Neural cell (in vitro differentiated cells): Measurements from ENCODE around the gene SPSB4. TPM values are rescaled to one million over a fixed set of nuclear protein-coding genes. Genes with fewer than 3 reads are reported as not detected.

Source experiments
- H2AFZ ChIP-seq: fragments of 200-600, 300-800 bp; sonication (generic), shearing (Covaris generic); 2 replicates; pipeline ENCODE4 v1.6.0; 2014; ENCODE audit warnings: low read depth, mild to moderate bottlenecking, antibody characterized with exemption, low read length, moderate library complexity
- H3F3A ChIP-seq: fragments of 200-600 bp; shearing (Covaris generic); 2 replicates; pipeline ENCODE4 v1.6.1; 2016; ENCODE audit warnings: mild to moderate bottlenecking, moderate library complexity, mixed read lengths, antibody characterized with exemption, low read length; ENCODE audit not compliant: insufficient read depth, poor library complexity, severe bottlenecking
- H3K27ac ChIP-seq: fragments of 200-600, 300-800 bp; sonication (generic), shearing (Covaris generic); 2 replicates; pipeline ENCODE4 v1.5.1; 2014; ENCODE audit warnings: mild to moderate bottlenecking, low read length, moderate library complexity
- H3K27me3 ChIP-seq: fragments of 300-800, 200-600 bp; sonication (generic), shearing (Covaris generic); 2 replicates; pipeline ENCODE4 v1.6.0; 2014; ENCODE audit warnings: mild to moderate bottlenecking, low read depth, low read length, moderate library complexity; ENCODE audit not compliant: insufficient read depth
- H3K36me3 ChIP-seq: fragments of 300-800, 200-600 bp; sonication (generic), shearing (Covaris generic); 2 replicates; pipeline ENCODE4 v1.5.1; 2014; ENCODE audit warnings: mild to moderate bottlenecking, antibody characterized with exemption, low read length, moderate library complexity; ENCODE audit not compliant: insufficient read depth
- H3K4me2 ChIP-seq: fragments of 300-800, 200-600 bp; sonication (generic), shearing (Covaris generic); 2 replicates; pipeline ENCODE4 v1.6.0; 2014; ENCODE audit warnings: mild to moderate bottlenecking, low read length
- H3K4me3 ChIP-seq: fragments of 300-800, 200-600 bp; sonication (generic), shearing (Covaris generic); 2 replicates; pipeline ENCODE4 v1.5.1; 2014; ENCODE audit warnings: mild to moderate bottlenecking, low read length, moderate library complexity
- H3K79me2 ChIP-seq: fragments of 200-600 bp; shearing (Covaris generic); replicated peaks from 2 replicates; pipeline ENCODE4 v1.6.0; 2014; ENCODE audit warnings: mild to moderate bottlenecking, low read length, moderate library complexity; ENCODE audit not compliant: insufficient read depth
- H3K9ac ChIP-seq: fragments of 300-800, 200-600 bp; sonication (generic), shearing (Covaris generic); 2 replicates; pipeline ENCODE4 v1.6.1; 2016; ENCODE audit warnings: mild to moderate bottlenecking, low read length, mixed read lengths
- H3K9me2 ChIP-seq: fragments of 200-600 bp; shearing (Covaris generic); 2 replicates; pipeline ENCODE4 v1.6.1; 2016; ENCODE audit warnings: mild to moderate bottlenecking, low read length, mixed read lengths; ENCODE audit not compliant: insufficient read depth
- H3K9me3 ChIP-seq: fragments of 200-600, 300-800 bp; sonication (generic), shearing (Covaris generic); 2 replicates; pipeline ENCODE4 v1.6.1; 2016; ENCODE audit warnings: mild to moderate bottlenecking, mixed run types, low read length, moderate library complexity, mixed read lengths
- H4K20me1 ChIP-seq: fragments of 200-600 bp; shearing (Covaris generic); 2 replicates; pipeline ENCODE4 v1.6.1; 2016; ENCODE audit warnings: mild to moderate bottlenecking, mixed run types; ENCODE audit not compliant: insufficient read depth
- EP300 ChIP-seq: fragments of 450-650 bp; conservative IDR thresholded peaks from 2 replicates; pipeline ENCODE4 v1.6.1; 2014; ENCODE audit warnings: antibody characterized with exemption, mild to moderate bottlenecking, moderate library complexity; ENCODE audit not compliant: poor library complexity, severe bottlenecking
- EZH2 ChIP-seq: fragments of 200-600, 300-800 bp; shearing (Covaris generic), sonication (generic); IDR thresholded peaks from 2 replicates; pipeline ENCODE4 v1.6.1; 2014; ENCODE audit warnings: antibody characterized with exemption, low read length, borderline replicate concordance, mild to moderate bottlenecking; ENCODE audit not compliant: insufficient read depth, poor library complexity, severe bottlenecking
- MXI1 ChIP-seq: fragments of 450-650 bp; conservative IDR thresholded peaks from 2 replicates; pipeline ENCODE4 v1.6.1; 2014; ENCODE audit warnings: antibody characterized with exemption, mild to moderate bottlenecking; ENCODE audit not compliant: poor library complexity, severe bottlenecking
- POLR2AphosphoS5 ChIP-seq: IDR thresholded peaks from 2 replicates; pipeline ENCODE4 v1.6.1; 2012
- RAD21 ChIP-seq: fragments of 450-650 bp; conservative IDR thresholded peaks from 2 replicates; pipeline ENCODE4 v1.6.1; 2014; ENCODE audit warnings: antibody characterized with exemption, mild to moderate bottlenecking, moderate library complexity
- SMC3 ChIP-seq: fragments of 450-650 bp; conservative IDR thresholded peaks from 2 replicates; pipeline ENCODE4 v1.6.1; 2014; ENCODE audit warnings: antibody characterized with exemption, mild to moderate bottlenecking, moderate library complexity; ENCODE audit not compliant: poor library complexity
- TAF1 ChIP-seq: IDR thresholded peaks from 2 replicates; pipeline ENCODE4 v1.6.1; 2012; ENCODE audit warnings: low read depth
- polyA plus RNA-seq: library from polyadenylated mRNA; depleted of rRNA; stranded (reverse); fragments of >200 nt; gene quantifications from 2 replicates; pipeline ENCODE4 v1.2.3, GENCODE V29; 2014
- TF ChIP-seq, protein P1 (sequence below): IDR thresholded peaks from 2 replicates; pipeline ENCODE4 v1.6.1; 2012; ENCODE audit warnings: borderline replicate concordance
- TF ChIP-seq, protein P2 (sequence below): fragments of 450-650 bp; IDR thresholded peaks from 2 replicates; pipeline ENCODE4 v1.5.1; 2014; ENCODE audit warnings: antibody characterized with exemption, mild to moderate bottlenecking, moderate library complexity; ENCODE audit not compliant: poor library complexity, severe bottlenecking

SPSB4 gene
- polyA plus RNA-seq, 1 donor from 2014 or later = 6.1 TPM

DNA sequence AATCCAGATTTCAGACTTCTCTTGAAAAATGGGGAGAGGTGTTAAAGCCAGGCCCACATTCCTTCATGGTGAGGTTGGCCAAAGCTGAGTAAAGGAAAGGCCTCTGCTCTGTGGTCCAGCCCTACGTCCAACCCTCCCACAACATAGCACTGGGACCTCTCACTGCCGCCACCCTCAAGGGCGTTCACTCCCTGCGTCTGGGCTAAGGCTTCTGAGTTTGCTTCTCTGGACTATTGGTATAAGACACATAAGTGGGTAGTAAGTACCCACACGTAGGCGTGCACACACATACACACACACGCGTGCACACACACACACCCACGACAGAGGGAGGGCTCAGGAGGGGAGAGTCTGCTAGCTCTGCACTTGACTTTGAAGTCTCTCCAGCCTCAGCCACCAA is 100.3 kb downstream of the SPSB4 start:
- Histone ChIP-seq H3F3A (no peaks in the 10 kb centered on the region), H3K27me3 (no peaks in the 10 kb centered on the region), H3K79me2 (no peaks in the 10 kb centered on the region), H3K9me2 (no peaks in the 10 kb centered on the region), H3K9ac (no peak overlapping the region), H3K4me2 (no peak overlapping the region), H2AFZ (no peak overlapping the region), H4K20me1 (no peaks in the 10 kb centered on the region), H3K9me3 (no peaks in the 10 kb centered on the region), H3K27ac (no peak overlapping the region), H3K36me3 (no peaks in the 10 kb centered on the region), H3K4me3 (no peak overlapping the region)
- no peak for TF ChIP-seq EZH2
- TF ChIP-seq, protein P1, sequence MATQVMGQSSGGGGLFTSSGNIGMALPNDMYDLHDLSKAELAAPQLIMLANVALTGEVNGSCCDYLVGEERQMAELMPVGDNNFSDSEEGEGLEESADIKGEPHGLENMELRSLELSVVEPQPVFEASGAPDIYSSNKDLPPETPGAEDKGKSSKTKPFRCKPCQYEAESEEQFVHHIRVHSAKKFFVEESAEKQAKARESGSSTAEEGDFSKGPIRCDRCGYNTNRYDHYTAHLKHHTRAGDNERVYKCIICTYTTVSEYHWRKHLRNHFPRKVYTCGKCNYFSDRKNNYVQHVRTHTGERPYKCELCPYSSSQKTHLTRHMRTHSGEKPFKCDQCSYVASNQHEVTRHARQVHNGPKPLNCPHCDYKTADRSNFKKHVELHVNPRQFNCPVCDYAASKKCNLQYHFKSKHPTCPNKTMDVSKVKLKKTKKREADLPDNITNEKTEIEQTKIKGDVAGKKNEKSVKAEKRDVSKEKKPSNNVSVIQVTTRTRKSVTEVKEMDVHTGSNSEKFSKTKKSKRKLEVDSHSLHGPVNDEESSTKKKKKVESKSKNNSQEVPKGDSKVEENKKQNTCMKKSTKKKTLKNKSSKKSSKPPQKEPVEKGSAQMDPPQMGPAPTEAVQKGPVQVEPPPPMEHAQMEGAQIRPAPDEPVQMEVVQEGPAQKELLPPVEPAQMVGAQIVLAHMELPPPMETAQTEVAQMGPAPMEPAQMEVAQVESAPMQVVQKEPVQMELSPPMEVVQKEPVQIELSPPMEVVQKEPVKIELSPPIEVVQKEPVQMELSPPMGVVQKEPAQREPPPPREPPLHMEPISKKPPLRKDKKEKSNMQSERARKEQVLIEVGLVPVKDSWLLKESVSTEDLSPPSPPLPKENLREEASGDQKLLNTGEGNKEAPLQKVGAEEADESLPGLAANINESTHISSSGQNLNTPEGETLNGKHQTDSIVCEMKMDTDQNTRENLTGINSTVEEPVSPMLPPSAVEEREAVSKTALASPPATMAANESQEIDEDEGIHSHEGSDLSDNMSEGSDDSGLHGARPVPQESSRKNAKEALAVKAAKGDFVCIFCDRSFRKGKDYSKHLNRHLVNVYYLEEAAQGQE = no peak
- no peak for TF ChIP-seq SMC3

DNA sequence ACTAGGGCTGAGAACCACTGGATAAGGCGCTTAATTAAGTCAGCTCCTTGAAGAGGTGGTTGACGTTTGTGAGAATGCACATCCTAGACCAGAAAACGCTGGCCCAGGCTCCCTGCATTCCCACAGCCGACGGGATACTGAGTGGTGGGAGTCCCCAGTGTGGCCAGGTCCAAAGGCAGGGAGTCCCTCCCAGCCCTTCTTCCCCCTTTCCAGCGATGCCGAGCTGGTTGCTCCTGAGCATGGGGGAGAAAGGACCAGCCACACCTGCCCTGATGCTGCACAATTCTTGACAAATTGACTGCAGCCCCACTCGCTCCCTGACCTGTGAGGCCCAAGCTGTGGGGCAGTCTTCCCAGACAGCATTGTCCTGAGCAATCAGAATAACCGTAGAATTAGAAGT is 101.0 kb downstream of the SPSB4 start:
- Histone ChIP-seq H3K79me2 (no peaks in the 10 kb centered on the region), H3K9me2 (no peaks in the 10 kb centered on the region), H3F3A (no peaks in the 10 kb centered on the region), H3K27me3 (no peaks in the 10 kb centered on the region), H3K9ac (no peak overlapping the region), H3K9me3 (no peaks in the 10 kb centered on the region), H3K4me3 (no peak overlapping the region), H3K36me3 (no peaks in the 10 kb centered on the region), H3K4me2 (no peak overlapping the region), H4K20me1 (no peaks in the 10 kb centered on the region), H2AFZ (no peak overlapping the region), H3K27ac (no peak overlapping the region)
- TF ChIP-seq EZH2 (no peak), EP300 (no peak), MXI1 (no peak), SMC3 (no peak), RAD21 (no peak), TAF1 (no peak), POLR2AphosphoS5 (no peak)
- TF ChIP-seq, protein P2, sequence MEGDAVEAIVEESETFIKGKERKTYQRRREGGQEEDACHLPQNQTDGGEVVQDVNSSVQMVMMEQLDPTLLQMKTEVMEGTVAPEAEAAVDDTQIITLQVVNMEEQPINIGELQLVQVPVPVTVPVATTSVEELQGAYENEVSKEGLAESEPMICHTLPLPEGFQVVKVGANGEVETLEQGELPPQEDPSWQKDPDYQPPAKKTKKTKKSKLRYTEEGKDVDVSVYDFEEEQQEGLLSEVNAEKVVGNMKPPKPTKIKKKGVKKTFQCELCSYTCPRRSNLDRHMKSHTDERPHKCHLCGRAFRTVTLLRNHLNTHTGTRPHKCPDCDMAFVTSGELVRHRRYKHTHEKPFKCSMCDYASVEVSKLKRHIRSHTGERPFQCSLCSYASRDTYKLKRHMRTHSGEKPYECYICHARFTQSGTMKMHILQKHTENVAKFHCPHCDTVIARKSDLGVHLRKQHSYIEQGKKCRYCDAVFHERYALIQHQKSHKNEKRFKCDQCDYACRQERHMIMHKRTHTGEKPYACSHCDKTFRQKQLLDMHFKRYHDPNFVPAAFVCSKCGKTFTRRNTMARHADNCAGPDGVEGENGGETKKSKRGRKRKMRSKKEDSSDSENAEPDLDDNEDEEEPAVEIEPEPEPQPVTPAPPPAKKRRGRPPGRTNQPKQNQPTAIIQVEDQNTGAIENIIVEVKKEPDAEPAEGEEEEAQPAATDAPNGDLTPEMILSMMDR = no peak
- TF ChIP-seq, protein P1 = no peak
